Fibroblast of lung (primary cell): ENCODE data around the gene ARIH2. TPM values are rescaled to one million over a fixed set of nuclear protein-coding genes. Genes with fewer than 3 reads are reported as not detected.

Experiments
- DNase-seq, 2 donors: peaks; one replicate each; pipeline versions ENCODE4 v3.0.0 to v3.0.0-alpha.2; 2010; ENCODE audit warnings: low read depth in 2 of 2
- H2AFZ ChIP-seq: 2 replicates; pipeline ENCODE4 v1.5.1; 2012; ENCODE audit warnings: low read length, control low read depth, inconsistent platforms
- H3K27ac ChIP-seq: 2 replicates; pipeline ENCODE4 v1.5.1; 2011; ENCODE audit warnings: low read length, control low read depth; ENCODE audit not compliant: insufficient read depth
- H3K27me3 ChIP-seq: 2 replicates; pipeline ENCODE4 v1.5.1; 2011; ENCODE audit warnings: mild to moderate bottlenecking, low read length; ENCODE audit not compliant: control insufficient read depth, insufficient read depth
- H3K36me3 ChIP-seq: 2 replicates; pipeline ENCODE4 v1.5.1; 2011; ENCODE audit warnings: low read length; ENCODE audit not compliant: control insufficient read depth, insufficient read depth
- H3K4me1 ChIP-seq: 2 replicates; pipeline ENCODE4 v1.5.1; 2011; ENCODE audit warnings: low read length; ENCODE audit not compliant: control insufficient read depth, insufficient read depth; ENCODE audit errors: extremely low read depth
- H3K4me2 ChIP-seq: 2 replicates; pipeline ENCODE4 v1.5.1; 2011; ENCODE audit warnings: low read length, control low read depth; ENCODE audit not compliant: insufficient read depth; ENCODE audit errors: extremely low read depth
- H3K4me3 ChIP-seq, 4 experiments: fragments of 200-600 bp in 1 of 4; sonication (generic) in 1 of 4; replicated peaks in 1 of 4; 2 replicates each; pipeline ENCODE4 v1.5.1; 2011 to 2016; ENCODE audit warnings: low read length in 4 of 4, low read depth in 3 of 4, mild to moderate bottlenecking in 3 of 4, control low read depth in 2 of 4, inconsistent platforms in 1 of 4, mixed read lengths in 1 of 4; ENCODE audit not compliant: insufficient read depth in 1 of 4; ENCODE audit errors: control extremely low read depth in 1 of 4
- H3K79me2 ChIP-seq: 2 replicates; pipeline ENCODE4 v1.5.1; 2012; ENCODE audit warnings: mild to moderate bottlenecking, low read length, inconsistent platforms; ENCODE audit not compliant: control insufficient read depth, insufficient read depth
- H3K9ac ChIP-seq: 2 replicates; pipeline ENCODE4 v1.5.1; 2011; ENCODE audit warnings: mild to moderate bottlenecking, low read length, control low read depth; ENCODE audit not compliant: insufficient read depth
- H3K9me3 ChIP-seq: 2 replicates; pipeline ENCODE4 v1.5.1; 2012; ENCODE audit warnings: low read depth, low read length; ENCODE audit not compliant: control insufficient read depth, insufficient read depth
- H4K20me1 ChIP-seq: 2 replicates; pipeline ENCODE4 v1.5.1; 2011; ENCODE audit warnings: low read length; ENCODE audit not compliant: control insufficient read depth, insufficient read depth; ENCODE audit errors: extremely low read depth
- EZH2 ChIP-seq: IDR thresholded peaks from 2 replicates; pipeline ENCODE4 v1.5.1; 2012; ENCODE audit warnings: low read length, control low read depth, mild to moderate bottlenecking; ENCODE audit errors: missing control alignments
- polyA plus RNA-seq, 2 donors: library from polyadenylated mRNA; depleted of rRNA in 1 of 2; stranded (reverse) in 1 of 2; unstranded in 1 of 2; fragments of >200 nt; gene quantifications; 2 replicates each; pipeline ENCODE4 v1.2.1, GENCODE V29; 2011 to 2012; ENCODE audit warnings: missing spikeins in 1 of 2
- total RNA-seq: library from RNA; depleted of rRNA; stranded (reverse); fragments of >200 nt; gene quantifications from 2 replicates; pipeline ENCODE4 v1.2.1, GENCODE V29; 2014
- TF ChIP-seq, protein P1 (sequence below), 2 donors: IDR thresholded peaks in 1 of 2; conservative IDR thresholded peaks in 1 of 2; 1 replicate in 1 of 2; 2 replicates in 1 of 2; pipeline ENCODE4 v1.5.1; 2011 to 2012; ENCODE audit warnings: low read length in 2 of 2, control low read depth in 1 of 2, inconsistent platforms in 1 of 2, low read depth in 1 of 2, mild to moderate bottlenecking in 1 of 2

The ARIH2 gene
- total and polyA plus RNA-seq, 2 donors (not counting 1 experiment from before 2014, with no cell fraction given): 71.4 to 91.7 TPM

DNA sequence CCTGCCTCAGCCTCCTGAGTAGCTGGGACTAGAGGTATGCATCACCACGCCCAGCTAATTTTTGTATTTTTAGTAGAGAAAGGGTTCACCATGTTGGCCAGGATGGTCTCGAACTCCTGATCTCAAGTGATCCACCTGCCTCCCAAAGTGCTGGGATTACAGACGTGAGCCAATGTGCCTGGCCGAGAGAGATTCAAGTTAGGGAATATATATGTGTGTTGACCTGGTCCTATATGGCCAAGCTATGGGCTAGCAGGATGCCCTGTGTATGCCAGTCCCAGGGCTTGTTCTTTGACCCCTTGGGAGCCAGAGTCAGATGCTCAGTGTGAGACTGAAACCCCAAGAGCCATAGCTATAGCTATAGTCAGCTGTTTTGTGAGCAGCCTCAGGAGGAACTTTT, 105.1 kb downstream of the ARIH2 start:
- Histone ChIP-seq H3K27ac (no peak overlapping the region), H2AFZ (no peak overlapping the region), H3K4me2 (no peak overlapping the region), H3K9me3 (no peaks in the 10 kb centered on the region), H3K27me3 (no peaks in the 10 kb centered on the region), H3K79me2 (peaks cover 59% of the 10 kb centered on the region), H3K9ac (no peak overlapping the region), H3K4me1 (peaks cover 14% of the 10 kb centered on the region), H3K4me3 (no peak overlapping the region), H4K20me1 (no peaks in the 10 kb centered on the region), H3K36me3 (peaks cover 32% of the 10 kb centered on the region)
- DNase-seq: no peak
- TF ChIP-seq EZH2: no peak
- TF ChIP-seq, protein P1, sequence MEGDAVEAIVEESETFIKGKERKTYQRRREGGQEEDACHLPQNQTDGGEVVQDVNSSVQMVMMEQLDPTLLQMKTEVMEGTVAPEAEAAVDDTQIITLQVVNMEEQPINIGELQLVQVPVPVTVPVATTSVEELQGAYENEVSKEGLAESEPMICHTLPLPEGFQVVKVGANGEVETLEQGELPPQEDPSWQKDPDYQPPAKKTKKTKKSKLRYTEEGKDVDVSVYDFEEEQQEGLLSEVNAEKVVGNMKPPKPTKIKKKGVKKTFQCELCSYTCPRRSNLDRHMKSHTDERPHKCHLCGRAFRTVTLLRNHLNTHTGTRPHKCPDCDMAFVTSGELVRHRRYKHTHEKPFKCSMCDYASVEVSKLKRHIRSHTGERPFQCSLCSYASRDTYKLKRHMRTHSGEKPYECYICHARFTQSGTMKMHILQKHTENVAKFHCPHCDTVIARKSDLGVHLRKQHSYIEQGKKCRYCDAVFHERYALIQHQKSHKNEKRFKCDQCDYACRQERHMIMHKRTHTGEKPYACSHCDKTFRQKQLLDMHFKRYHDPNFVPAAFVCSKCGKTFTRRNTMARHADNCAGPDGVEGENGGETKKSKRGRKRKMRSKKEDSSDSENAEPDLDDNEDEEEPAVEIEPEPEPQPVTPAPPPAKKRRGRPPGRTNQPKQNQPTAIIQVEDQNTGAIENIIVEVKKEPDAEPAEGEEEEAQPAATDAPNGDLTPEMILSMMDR (conservative IDR thresholded peaks at IDR 0.05 in 1 of 2, IDR thresholded peaks at IDR 0.05 in 1 of 2; ENCODE audit: low read depth in 1 of 2, low read length in 2 of 2): no peak

GRCh38 chr3:49024449-49024848, 105.8 kb downstream of the ARIH2 start:
- Histone ChIP-seq H3K79me2 (peaks cover 62% of the 10 kb centered on the region), H3K9me3 (no peaks in the 10 kb centered on the region), H3K4me2 (no peak overlapping the region), H2AFZ (no peak overlapping the region), H3K9ac (no peak overlapping the region), H3K4me1 (peaks cover 14% of the 10 kb centered on the region), H3K27me3 (no peaks in the 10 kb centered on the region), H3K27ac (no peak overlapping the region), H3K36me3 (peaks cover 32% of the 10 kb centered on the region), H4K20me1 (no peaks in the 10 kb centered on the region), H3K4me3 (no peak overlapping the region)
- TF ChIP-seq, protein P1 (conservative IDR thresholded peaks at IDR 0.05 in 1 of 2, IDR thresholded peaks at IDR 0.05 in 1 of 2; ENCODE audit: low read depth in 1 of 2, low read length in 2 of 2): no peak
- TF ChIP-seq EZH2: no peak
- DNase-seq: no peak

DNA sequence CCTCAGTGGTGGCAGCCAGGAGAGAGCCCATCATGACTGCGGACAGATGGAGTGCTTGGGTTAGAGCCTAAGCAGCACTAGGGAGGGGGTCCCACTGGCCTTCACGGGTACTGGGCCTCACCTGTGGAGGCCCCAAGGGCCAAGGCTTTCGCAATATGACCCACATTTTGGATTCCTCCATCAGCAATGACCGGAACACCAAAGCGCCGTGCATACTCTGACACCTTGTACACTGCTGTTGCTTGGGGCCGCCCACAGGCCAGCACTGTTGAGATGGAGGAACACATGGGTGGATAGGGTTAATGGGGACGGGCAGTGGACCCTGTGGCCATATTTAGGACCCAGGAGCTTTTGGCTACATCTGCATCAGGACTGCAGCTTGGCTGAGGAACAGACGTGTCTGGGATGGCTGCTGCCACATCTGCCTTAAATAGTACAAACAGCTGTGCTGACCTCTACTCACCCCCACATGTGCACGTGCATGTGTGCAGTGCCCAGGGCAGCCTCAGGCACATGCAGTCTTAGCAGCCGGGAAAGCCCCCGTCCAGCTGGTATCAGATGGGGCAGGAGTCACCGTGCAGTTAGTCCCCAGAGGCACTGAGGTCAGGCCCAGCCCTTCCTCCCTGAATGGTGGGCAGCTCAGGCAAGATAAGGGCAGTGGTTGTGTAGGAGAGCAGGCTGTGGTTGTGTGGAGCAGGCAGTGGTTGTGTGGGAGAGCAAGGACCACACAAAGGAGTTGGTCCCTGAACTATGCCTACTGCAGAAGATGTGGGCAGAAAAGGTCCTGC, 106.6 kb downstream of the ARIH2 start:
- Histone ChIP-seq H3K9ac (no peak overlapping the region), H2AFZ (no peak overlapping the region), H3K4me3 (no peak overlapping the region), H3K9me3 (no peaks in the 10 kb centered on the region), H4K20me1 (no peaks in the 10 kb centered on the region), H3K27me3 (no peaks in the 10 kb centered on the region), H3K36me3 (peaks cover 32% of the 10 kb centered on the region), H3K4me1 (peaks cover 9% of the 10 kb centered on the region), H3K27ac (no peak overlapping the region), H3K79me2 (peaks cover 55% of the 10 kb centered on the region), H3K4me2 (no peak overlapping the region)
- TF ChIP-seq, protein P1 (conservative IDR thresholded peaks at IDR 0.05 in 1 of 2, IDR thresholded peaks at IDR 0.05 in 1 of 2; ENCODE audit: low read depth in 1 of 2, low read length in 2 of 2): no peak
- no peak for DNase-seq
